ENCODE data around the gene GMPR2.

- TF ChIP-seq, protein P1, sequence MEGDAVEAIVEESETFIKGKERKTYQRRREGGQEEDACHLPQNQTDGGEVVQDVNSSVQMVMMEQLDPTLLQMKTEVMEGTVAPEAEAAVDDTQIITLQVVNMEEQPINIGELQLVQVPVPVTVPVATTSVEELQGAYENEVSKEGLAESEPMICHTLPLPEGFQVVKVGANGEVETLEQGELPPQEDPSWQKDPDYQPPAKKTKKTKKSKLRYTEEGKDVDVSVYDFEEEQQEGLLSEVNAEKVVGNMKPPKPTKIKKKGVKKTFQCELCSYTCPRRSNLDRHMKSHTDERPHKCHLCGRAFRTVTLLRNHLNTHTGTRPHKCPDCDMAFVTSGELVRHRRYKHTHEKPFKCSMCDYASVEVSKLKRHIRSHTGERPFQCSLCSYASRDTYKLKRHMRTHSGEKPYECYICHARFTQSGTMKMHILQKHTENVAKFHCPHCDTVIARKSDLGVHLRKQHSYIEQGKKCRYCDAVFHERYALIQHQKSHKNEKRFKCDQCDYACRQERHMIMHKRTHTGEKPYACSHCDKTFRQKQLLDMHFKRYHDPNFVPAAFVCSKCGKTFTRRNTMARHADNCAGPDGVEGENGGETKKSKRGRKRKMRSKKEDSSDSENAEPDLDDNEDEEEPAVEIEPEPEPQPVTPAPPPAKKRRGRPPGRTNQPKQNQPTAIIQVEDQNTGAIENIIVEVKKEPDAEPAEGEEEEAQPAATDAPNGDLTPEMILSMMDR (IDR thresholded peaks at IDR 0.05; ENCODE audit: low read length): no peak
- TF ChIP-seq EZH2 (IDR thresholded peaks at IDR 0.05; ENCODE audit: borderline replicate concordance, low read length): no peak
These were observed 29.2 kb downstream of the GMPR2 start for GRCh38 chr14:24261969-24262327.

All from OCI-LY1 (cell line).